H1 (cell line): ENCODE data around the gene ABCC4. TPM values are rescaled to one million over a fixed set of nuclear protein-coding genes. Genes with fewer than 3 reads are reported as not detected.

Source experiments
- CTCF ChIA-PET: fragments of 300-600 bp; sonication (Branson Sonifier 250); formaldehyde crosslinking; loops from one replicate; lab custom pipeline; 2021; ENCODE audit not compliant: partially characterized antibody; lab: Charles Lee
- POLR2A ChIA-PET: fragments of 300-600 bp; sonication (Branson Sonifier 250); formaldehyde crosslinking; loops from one replicate; lab custom pipeline; 2021; ENCODE audit warnings: inconsistent platforms; ENCODE audit not compliant: partially characterized antibody; lab: Charles Lee
- DNase-seq, 2 experiments: peaks; one replicate each; pipeline versions ENCODE4 v3.0.0 to v3.0.0-alpha.2; 2010 to 2022; ENCODE audit warnings: low spot score in 2 of 2, low read depth in 1 of 2, mixed read lengths in 1 of 2
- FAIRE-seq: peaks from 2 replicates; lab custom pipeline; 2011; peaks lifted over from hg19 to GRCh38; lab: Jason Lieb, UNC
- H2AFZ ChIP-seq: 2 replicates; pipeline ENCODE4 v1.8.1; 2012; ENCODE audit warnings: low read length, inconsistent platforms
- H2AK5ac ChIP-seq: 2 replicates; pipeline ENCODE4 v1.6.1; 2013; ENCODE audit warnings: low read depth, low read length
- H2BK120ac ChIP-seq: replicated peaks from 2 replicates; pipeline ENCODE3; 2013; ENCODE audit warnings: low read depth, low read length, inconsistent platforms
- H2BK12ac ChIP-seq: 2 replicates; pipeline ENCODE4 v1.6.1; 2013; ENCODE audit warnings: low read depth, low read length
- H2BK15ac ChIP-seq: 2 replicates; pipeline ENCODE4 v1.6.1; 2013; ENCODE audit warnings: low read length
- H2BK20ac ChIP-seq: 2 replicates; pipeline ENCODE4 v1.6.1; 2013; ENCODE audit warnings: low read length
- H2BK5ac ChIP-seq: 2 replicates; pipeline ENCODE4 v1.6.1; 2013; ENCODE audit warnings: low read depth, low read length
- H3K14ac ChIP-seq: 2 replicates; pipeline ENCODE4 v1.6.1; 2013; ENCODE audit warnings: inconsistent platforms; ENCODE audit not compliant: insufficient read length
- H3K18ac ChIP-seq: 2 replicates; pipeline ENCODE4 v1.6.1; 2013; ENCODE audit warnings: low read length; ENCODE audit errors: extremely low read depth
- H3K23ac ChIP-seq: 2 replicates; pipeline ENCODE4 v1.6.1; 2013; ENCODE audit warnings: inconsistent platforms; ENCODE audit not compliant: insufficient read length
- H3K23me2 ChIP-seq: 2 replicates; pipeline ENCODE4 v1.6.1; 2013; ENCODE audit warnings: low read depth, low read length
- H3K27ac ChIP-seq: 2 replicates; pipeline ENCODE4 v1.6.1; 2011; ENCODE audit warnings: low read depth, low read length, inconsistent platforms
- H3K27me3 ChIP-seq, 4 experiments: replicated peaks in 1 of 4; 1 replicate in 1 of 4; 2 replicates in 3 of 4; pipeline versions ENCODE4 v1.6.1 to v1.8.1; 2011 to 2013; ENCODE audit warnings: low read length in 3 of 4, mild to moderate bottlenecking in 3 of 4, inconsistent platforms in 2 of 4, mixed read lengths in 2 of 4, moderate library complexity in 1 of 4; ENCODE audit not compliant: control insufficient read depth in 3 of 4, insufficient read depth in 3 of 4; ENCODE audit errors: extremely low read depth in 1 of 4
- H3K36me3 ChIP-seq, 4 experiments: 2 replicates each; pipeline versions ENCODE4 v1.6.1 to v1.8.1; 2011 to 2013; ENCODE audit warnings: mild to moderate bottlenecking in 4 of 4, low read length in 3 of 4, moderate library complexity in 2 of 4, control low read depth in 1 of 4, inconsistent platforms in 1 of 4; ENCODE audit not compliant: insufficient read depth in 4 of 4, control insufficient read depth in 2 of 4
- H3K4ac ChIP-seq: replicated peaks from 2 replicates; pipeline ENCODE3; 2013; ENCODE audit warnings: low read length, low read depth, mixed read lengths, inconsistent platforms; ENCODE audit not compliant: insufficient read length
- H3K4me1 ChIP-seq, 4 experiments: replicated peaks in 1 of 4; 1 replicate in 1 of 4; 2 replicates in 3 of 4; pipeline versions ENCODE4 v1.6.1 to v1.8.1; 2011 to 2013; ENCODE audit warnings: low read length in 3 of 4, inconsistent platforms in 2 of 4, mixed read lengths in 1 of 4; ENCODE audit not compliant: insufficient read depth in 4 of 4, control insufficient read depth in 3 of 4
- H3K4me2 ChIP-seq, 2 experiments: 2 replicates each; pipeline versions ENCODE4 v1.6.1 to v1.8.1; 2011 to 2013; ENCODE audit warnings: low read depth in 2 of 2, low read length in 2 of 2, control low read depth in 1 of 2, inconsistent platforms in 1 of 2, mild to moderate bottlenecking in 1 of 2; ENCODE audit not compliant: insufficient read depth in 1 of 2
- H3K4me3 ChIP-seq, 4 experiments: fragments of 200-600, 300-600 bp in 1 of 4; sonication (generic), shearing (Covaris generic), sonication (Bioruptor Twin) in 1 of 4; 2 replicates each; pipeline versions ENCODE4 v1.5.1 to v1.8.1; 2011 to 2016; ENCODE audit warnings: low read length in 4 of 4, low read depth in 3 of 4, control low read depth in 2 of 4, inconsistent platforms in 2 of 4, mild to moderate bottlenecking in 2 of 4, mixed read lengths in 1 of 4, moderate library complexity in 1 of 4; ENCODE audit not compliant: insufficient read depth in 2 of 4; ENCODE audit errors: extremely low read depth in 1 of 4
- H3K56ac ChIP-seq: replicated peaks from 2 replicates; pipeline ENCODE3; 2013; ENCODE audit warnings: low read depth, mild to moderate bottlenecking, mixed read lengths, low read length, inconsistent platforms; ENCODE audit not compliant: insufficient read length
- H3K79me1 ChIP-seq: 2 replicates; pipeline ENCODE4 v1.6.1; 2013; ENCODE audit warnings: low read depth, low read length, control low read depth
- H3K79me2 ChIP-seq, 2 experiments: 2 replicates each; pipeline versions ENCODE4 v1.6.1 to v1.8.1; 2012 to 2013; ENCODE audit warnings: low read length in 2 of 2, mild to moderate bottlenecking in 2 of 2, inconsistent platforms in 1 of 2; ENCODE audit not compliant: insufficient read depth in 2 of 2, control insufficient read depth in 1 of 2
- H3K9ac ChIP-seq, 4 experiments: replicated peaks in 1 of 4; 1 replicate in 1 of 4; 2 replicates in 3 of 4; pipeline versions ENCODE4 v1.6.1 to v1.8.1; 2011 to 2013; ENCODE audit warnings: low read depth in 3 of 4, low read length in 3 of 4, control low read depth in 2 of 4, mild to moderate bottlenecking in 2 of 4, moderate library complexity in 2 of 4, inconsistent platforms in 1 of 4; ENCODE audit errors: extremely low read depth in 1 of 4
- H3K9me3 ChIP-seq, 2 experiments: 2 replicates each; pipeline versions ENCODE4 v1.6.1 to v1.8.1; 2012 to 2013; ENCODE audit warnings: mild to moderate bottlenecking in 2 of 2, moderate library complexity in 2 of 2, control low read depth in 1 of 2, inconsistent platforms in 1 of 2, low read depth in 1 of 2, low read length in 1 of 2, mixed read lengths in 1 of 2; ENCODE audit not compliant: insufficient read depth in 2 of 2
- H4K20me1 ChIP-seq, 2 experiments: replicated peaks in 1 of 2; 2 replicates each; pipeline versions ENCODE3 to v1.8.1; 2011 to 2013; ENCODE audit warnings: inconsistent platforms in 2 of 2, low read length in 2 of 2, mild to moderate bottlenecking in 1 of 2; ENCODE audit not compliant: insufficient read depth in 2 of 2, control insufficient read depth in 1 of 2
- H4K5ac ChIP-seq: 2 replicates; pipeline ENCODE4 v1.6.1; 2013; ENCODE audit warnings: low read length, low read depth, mixed read lengths, inconsistent platforms; ENCODE audit not compliant: insufficient read length
- H4K8ac ChIP-seq: 2 replicates; pipeline ENCODE4 v1.8.0; 2013; ENCODE audit warnings: mild to moderate bottlenecking, moderate library complexity, low read length, inconsistent platforms; ENCODE audit not compliant: insufficient read depth; ENCODE audit errors: extremely low read depth
- H4K91ac ChIP-seq: replicated peaks from 2 replicates; pipeline ENCODE3; 2013; ENCODE audit warnings: low read length, mixed read lengths, inconsistent platforms; ENCODE audit not compliant: insufficient read length
- ASH2L ChIP-seq: fragments of 200-600, 300-600 bp; sonication (generic); IDR thresholded peaks from one replicate; pipeline ENCODE4 v1.7.1; 2017; ENCODE audit warnings: low read length
- BCL11A ChIP-seq, 2 experiments: IDR thresholded peaks; one replicate each; pipeline ENCODE4 v1.6.1; 2011; ENCODE audit warnings: low read depth in 2 of 2, low read length in 2 of 2, mild to moderate bottlenecking in 2 of 2
- CREB1 ChIP-seq: IDR thresholded peaks from 2 replicates; pipeline ENCODE4 v1.6.1; 2012; ENCODE audit warnings: inconsistent platforms
- EGR1 ChIP-seq: IDR thresholded peaks from 2 replicates; pipeline ENCODE4 v1.6.1; 2011; ENCODE audit warnings: low read depth, low read length, borderline replicate concordance
- GABPA ChIP-seq: IDR thresholded peaks from 2 replicates; pipeline ENCODE4 v1.6.1; 2011; ENCODE audit warnings: mild to moderate bottlenecking, low read length, moderate library complexity, borderline replicate concordance; ENCODE audit not compliant: insufficient read depth
- GTF2F1 ChIP-seq: IDR thresholded peaks from 2 replicates; pipeline ENCODE4 v1.6.1; 2012; ENCODE audit warnings: low read depth, low read length, improper control_type of control experiment, borderline replicate concordance
- HDAC2 ChIP-seq, 2 experiments: fragments of 300-600 bp in 1 of 2; sonication (generic) in 1 of 2; IDR thresholded peaks; 2 replicates each; pipeline ENCODE4 v1.6.1; 2011 to 2012; ENCODE audit warnings: low read depth in 2 of 2, low read length in 2 of 2, mild to moderate bottlenecking in 2 of 2, moderate library complexity in 2 of 2, borderline replicate concordance in 1 of 2, inconsistent platforms in 1 of 2
- JUND ChIP-seq: IDR thresholded peaks from 2 replicates; pipeline ENCODE4 v1.6.1; 2011; ENCODE audit warnings: mild to moderate bottlenecking, improper control_type of control experiment, low read length
- NRF1 ChIP-seq: IDR thresholded peaks from 2 replicates; pipeline ENCODE4 v1.6.1; 2011; ENCODE audit warnings: mild to moderate bottlenecking, low read depth, low read length, improper control_type of control experiment
- POLR2AphosphoS5 ChIP-seq: IDR thresholded peaks from 2 replicates; pipeline ENCODE4 v1.6.1; 2011; ENCODE audit warnings: low read depth, low read length
- RAD21 ChIP-seq, 2 experiments: IDR thresholded peaks in 1 of 2; conservative IDR thresholded peaks in 1 of 2; 2 replicates each; pipeline ENCODE4 v1.6.1; 2011; ENCODE audit warnings: low read depth in 2 of 2, low read length in 2 of 2, improper control_type of control experiment in 1 of 2, inconsistent platforms in 1 of 2, mild to moderate bottlenecking in 1 of 2, moderate library complexity in 1 of 2
- SIN3A ChIP-seq, 2 experiments: IDR thresholded peaks in 1 of 2; conservative IDR thresholded peaks in 1 of 2; 2 replicates each; pipeline ENCODE4 v1.6.1; 2011 to 2012; ENCODE audit warnings: low read length in 2 of 2, improper control_type of control experiment in 1 of 2, low read depth in 1 of 2, mild to moderate bottlenecking in 1 of 2
- SIRT6 ChIP-seq: IDR thresholded peaks from one replicate; pipeline ENCODE4 v1.7.1; 2012; ENCODE audit warnings: low read length, inconsistent platforms
- WGBS, 2 experiments: shearing (Covaris generic) in 1 of 2; methylation state at CpG; one replicate each; pipeline versions ENCODE4 v1.1.6 to v1.1.7; 2013 to 2015; ENCODE audit warnings: low lambda C conversion rate in 2 of 2, mixed read lengths in 2 of 2, inconsistent platforms in 1 of 2, low coverage in 1 of 2, missing lambda C conversion rate in 1 of 2; ENCODE audit not compliant: insufficient replicate concordance in 2 of 2, insufficient coverage in 1 of 2, insufficient read length in 1 of 2; ENCODE audit errors: extremely low coverage in 1 of 2, missing lambda C conversion rate in 1 of 2; 5-methylcytosine and 5-hydroxymethylcytosine counted together
- polyA plus RNA-seq, 7 experiments: library from polyadenylated mRNA; depleted of rRNA in 3 of 7; stranded (reverse) in 5 of 7; unstranded in 2 of 7; fragments of >200 nt in 5 of 7; fragments of 200-250 nt in 2 of 7; gene quantifications; 1 replicate in 5 of 7; 2 replicates in 1 of 7; 4 replicates in 1 of 7; pipeline versions ENCODE4 v1.2.1 to v1.2.3, GENCODE V29; 2011 to 2013; ENCODE audit warnings: missing spikeins in 2 of 7, mixed read lengths in 2 of 7
- total RNA-seq: library from RNA; stranded (reverse); fragmentation: NEBNext Ultra II Directional; extraction: Animal tissue kit (Norgen Biotek cat#: 25700); gene quantifications from 2 replicates; pipeline ENCODE4 v1.2.1, GENCODE V29; 2021
- TF ChIP-seq, protein P1 (sequence below): IDR thresholded peaks from 2 replicates; pipeline ENCODE4 v1.6.1; 2011; ENCODE audit warnings: low read depth, mild to moderate bottlenecking, low read length; ENCODE audit not compliant: insufficient read depth

The ABCC4 gene
- total and polyA plus RNA-seq, 2 of the 8 experiments (the other 6 are each of a cell fraction or from before 2014, with no cell fraction given): 4.0 to 14.1 TPM

DNA sequence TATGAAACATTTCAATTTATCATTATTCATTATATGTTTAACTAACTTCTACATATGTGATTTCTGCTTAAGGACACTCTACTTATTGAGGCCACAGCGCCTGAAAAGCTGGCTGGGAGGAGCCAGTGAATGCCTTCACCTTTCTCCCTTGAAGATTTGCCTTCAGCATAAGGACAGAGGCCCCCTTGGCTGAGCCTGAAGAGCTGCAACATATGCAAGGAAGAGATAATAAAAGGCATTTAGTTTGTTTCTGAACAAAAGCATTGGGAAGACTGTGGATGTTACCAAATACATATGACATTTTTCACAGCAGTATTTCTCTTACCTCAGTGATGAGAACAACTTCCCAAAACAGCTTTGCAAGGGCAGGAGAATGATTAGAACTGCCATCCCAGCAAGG lies 92.1 kb downstream of the ABCC4 start:
- H3K56ac ChIP-seq: no peak overlapping the region
- H4K5ac ChIP-seq: no peak overlapping the region
- H3K4ac ChIP-seq: no peak overlapping the region
- no peak overlapping the region for H2BK15ac ChIP-seq
- no peaks in the 10 kb centered on the region; the same call in 1 of the 2 replicates for H3K79me1 ChIP-seq
- no peaks in the 10 kb centered on the region; a peak in 1 of 7 replicates for H3K4me1 ChIP-seq
- no peaks in the 10 kb centered on the region for H3K36me3 ChIP-seq
- no peak overlapping the region for H3K9ac ChIP-seq
- TF ChIP-seq EGR1: no peak
- TF ChIP-seq SIRT6: no peak
- TF ChIP-seq GABPA: no peak
- TF ChIP-seq JUND: no peak
- TF ChIP-seq HDAC2 (IDR thresholded peaks at IDR 0.05; ENCODE audit: borderline replicate concordance in 1 of 2, low read depth in 2 of 2, low read length in 2 of 2): no peak
- TF ChIP-seq POLR2AphosphoS5: no peak
- TF ChIP-seq ASH2L: no peak
- TF ChIP-seq GTF2F1: no peak
- TF ChIP-seq CREB1: no peak
- no peak for TF ChIP-seq RAD21 (IDR thresholded peaks at IDR 0.05 in 1 of 2, conservative IDR thresholded peaks at IDR 0.05 in 1 of 2; ENCODE audit: low read depth in 2 of 2, low read length in 2 of 2)
- no peak for TF ChIP-seq SIN3A (conservative IDR thresholded peaks at IDR 0.05 in 1 of 2, IDR thresholded peaks at IDR 0.05 in 1 of 2; ENCODE audit: low read depth in 1 of 2, low read length in 2 of 2)
- TF ChIP-seq NRF1: no peak
- TF ChIP-seq, protein P1, sequence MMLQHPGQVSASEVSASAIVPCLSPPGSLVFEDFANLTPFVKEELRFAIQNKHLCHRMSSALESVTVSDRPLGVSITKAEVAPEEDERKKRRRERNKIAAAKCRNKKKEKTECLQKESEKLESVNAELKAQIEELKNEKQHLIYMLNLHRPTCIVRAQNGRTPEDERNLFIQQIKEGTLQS: no peak
- TF ChIP-seq BCL11A (IDR thresholded peaks at IDR 0.05; ENCODE audit: low read depth in 2 of 2, low read length in 2 of 2): no peak
- no peaks in the 10 kb centered on the region for H3K9me3 ChIP-seq
- H3K27ac ChIP-seq: no peak overlapping the region
- H3K14ac ChIP-seq: no peak overlapping the region
- H4K8ac ChIP-seq: no peak overlapping the region
- no peak overlapping the region for H4K91ac ChIP-seq
- H3K27me3 ChIP-seq: no peaks in the 10 kb centered on the region
- no peak overlapping the region for H2AFZ ChIP-seq
- H3K4me2 ChIP-seq: no peak overlapping the region
- no peaks in the 10 kb centered on the region for H3K23me2 ChIP-seq
- no peak overlapping the region for H2BK20ac ChIP-seq
- H4K20me1 ChIP-seq: no peaks in the 10 kb centered on the region
- H2BK120ac ChIP-seq: no peak overlapping the region
- ChIA-PET POLR2A (no interaction called here), CTCF (interaction anchor here (0.6 to 2.7 kb wide), 7 partner anchors 13 to 196 kb away, joined by 3 to 11 read pairs (median 6); no protein-coding TSS in a partner anchor)
- H2BK12ac ChIP-seq: no peak overlapping the region
- FAIRE-seq (no peak), DNase-seq (no peak)
- H3K79me2 ChIP-seq: no peaks in the 10 kb centered on the region
- no peak overlapping the region for H2AK5ac ChIP-seq
- H3K23ac ChIP-seq: no peak overlapping the region
- H2BK5ac ChIP-seq: no peak overlapping the region
- WGBS, 2 experiments: 89% methylated on average over 1 of the region's 1 CpG; no CpG with 5 or more reads in 1 of the 2 experiments
- H3K4me3 ChIP-seq: no peak overlapping the region
- H3K18ac ChIP-seq: no peak overlapping the region
